Mucosa of rectum (tissue), 2 donors: ENCODE data around the gene RELT.

Experiments
- H3K27ac ChIP-seq, 2 donors: one replicate each; pipeline ENCODE4 v1.7.0; 2013; ENCODE audit warnings: inconsistent platforms in 2 of 2, low read depth in 2 of 2, low read length in 2 of 2
- H3K27me3 ChIP-seq, 2 donors: one replicate each; pipeline ENCODE4 v1.7.0; 2013; ENCODE audit warnings: low read length in 2 of 2; ENCODE audit not compliant: control insufficient read depth in 2 of 2, insufficient read depth in 2 of 2
- H3K36me3 ChIP-seq, 2 donors: one replicate each; pipeline ENCODE4 v1.7.0; 2013; ENCODE audit warnings: low read length in 2 of 2; ENCODE audit not compliant: control insufficient read depth in 2 of 2, insufficient read depth in 2 of 2
- H3K4me1 ChIP-seq, 2 donors: one replicate each; pipeline ENCODE4 v1.7.0; 2013; ENCODE audit warnings: low read length in 2 of 2, mild to moderate bottlenecking in 1 of 2; ENCODE audit not compliant: control insufficient read depth in 2 of 2, insufficient read depth in 2 of 2
- H3K4me3 ChIP-seq, 2 donors: one replicate each; pipeline ENCODE4 v1.7.0; 2013; ENCODE audit warnings: low read length in 2 of 2
- H3K9ac ChIP-seq, 2 donors: one replicate each; pipeline ENCODE4 v1.7.0; 2013; ENCODE audit warnings: low read length in 2 of 2, low read depth in 1 of 2, mild to moderate bottlenecking in 1 of 2
- H3K9me3 ChIP-seq, 2 donors: one replicate each; pipeline ENCODE4 v1.7.0; 2013; ENCODE audit warnings: low read length in 2 of 2; ENCODE audit not compliant: control insufficient read depth in 2 of 2
- donor health status: healthy.
- donor health status: Normal muscosa, but diverticular disease.

RELT gene

GRCh38 chr11:73374151-73374550, 2.0 kb upstream of the RELT start:
- no peaks in the 10 kb centered on the region for H3K27me3 ChIP-seq
- H3K9me3 ChIP-seq: no peaks in the 10 kb centered on the region
- peaks cover 8 to 19% of the 10 kb centered on the region in 2 donors for H3K4me1 ChIP-seq
- H3K9ac ChIP-seq: no peak overlapping the region
- H3K36me3 ChIP-seq: no peaks in the 10 kb centered on the region
- no peak overlapping the region for H3K4me3 ChIP-seq
- H3K27ac ChIP-seq: no peak overlapping the region

DNA sequence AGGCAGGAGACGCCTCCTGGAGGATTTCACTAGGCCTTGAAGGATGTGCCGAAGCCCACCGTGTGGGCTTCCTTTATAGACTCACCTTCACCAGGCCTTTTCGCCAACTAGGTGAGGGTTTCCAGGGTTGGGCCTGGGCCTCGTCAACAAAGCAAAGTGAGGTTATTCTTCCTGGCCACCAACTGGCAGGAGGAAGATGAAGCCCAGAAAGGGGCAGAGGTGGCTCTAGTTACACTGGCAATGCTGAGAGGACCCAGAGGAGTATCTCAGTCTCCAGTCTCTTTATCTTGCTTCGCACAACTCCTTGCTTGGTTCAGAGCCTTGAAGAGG, 404 bp upstream of the RELT start:
- Histone ChIP-seq H3K4me1 (peaks cover 13 to 26% of the 10 kb centered on the region in 2 donors), H3K9me3 (no peaks in the 10 kb centered on the region), H3K9ac (peak overlapping the region; percentile 47 to 66), H3K4me3 (peak overlapping the region; percentile 57 to 77), H3K27me3 (no peaks in the 10 kb centered on the region), H3K27ac (peak overlapping the region; percentile 16 to 81), H3K36me3 (no peaks in the 10 kb centered on the region)

DNA sequence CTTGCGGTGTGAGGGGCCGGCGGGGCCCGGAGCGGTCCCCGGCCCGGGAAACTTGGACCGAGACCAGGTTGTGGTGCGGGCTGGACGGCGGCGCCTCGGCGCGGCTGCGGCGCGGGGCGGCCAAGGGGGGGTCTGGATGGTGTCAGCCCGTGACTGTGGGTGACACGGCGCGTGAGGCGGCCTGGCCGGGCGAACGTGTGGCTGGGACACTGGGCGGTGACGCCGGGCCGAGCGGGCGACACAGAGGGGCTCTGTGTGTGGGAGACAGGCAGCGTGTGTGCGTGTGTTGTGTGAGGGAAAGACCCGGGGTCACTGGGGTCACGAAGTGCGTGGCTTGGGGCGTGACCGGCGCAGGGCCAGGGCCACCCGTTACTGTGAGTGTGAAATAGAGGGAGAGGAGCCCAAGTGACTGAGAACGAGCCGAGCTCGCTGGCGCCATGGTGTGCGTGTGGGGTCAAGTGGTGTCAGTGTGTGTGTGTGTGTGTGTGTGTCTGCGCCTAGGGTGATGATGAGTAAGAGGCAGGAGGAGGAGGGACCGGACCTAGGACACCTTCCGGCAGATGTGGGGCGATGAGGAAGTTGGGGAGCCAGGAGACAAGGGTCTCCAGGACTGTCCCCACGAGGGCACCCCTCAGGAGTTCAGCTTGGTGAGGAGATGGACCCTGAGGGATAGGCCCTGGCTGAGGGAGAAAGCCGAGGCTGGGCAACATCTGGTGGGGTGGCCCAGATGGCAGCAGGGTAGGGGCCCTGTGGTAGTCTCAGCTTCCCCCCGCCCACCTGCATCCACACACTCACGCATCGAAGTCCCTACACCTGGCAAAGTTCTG, 817 bp downstream of the RELT start:
- H3K9me3 ChIP-seq: no peaks in the 10 kb centered on the region
- H3K27me3 ChIP-seq: no peaks in the 10 kb centered on the region
- H3K9ac ChIP-seq: peak overlapping the region; percentile 66 to 72
- H3K4me3 ChIP-seq: peak overlapping the region; percentile 77 to 81
- peak overlapping the region; percentile 65 to 81 for H3K27ac ChIP-seq
- H3K36me3 ChIP-seq: no peaks in the 10 kb centered on the region
- H3K4me1 ChIP-seq: peaks cover 13 to 26% of the 10 kb centered on the region in 2 donors

- Histone ChIP-seq H3K36me3 (no peaks in the 10 kb centered on the region), H3K9me3 (no peaks in the 10 kb centered on the region), H3K27me3 (no peaks in the 10 kb centered on the region), H3K9ac (no peak overlapping the region), H3K4me3 (no peak overlapping the region), H3K27ac (no peak overlapping the region), H3K4me1 (peaks cover 24 to 40% of the 10 kb centered on the region in 2 donors)
These were observed 3.1 kb downstream of the RELT start for GRCh38 chr11:73379189-73379880.

DNA sequence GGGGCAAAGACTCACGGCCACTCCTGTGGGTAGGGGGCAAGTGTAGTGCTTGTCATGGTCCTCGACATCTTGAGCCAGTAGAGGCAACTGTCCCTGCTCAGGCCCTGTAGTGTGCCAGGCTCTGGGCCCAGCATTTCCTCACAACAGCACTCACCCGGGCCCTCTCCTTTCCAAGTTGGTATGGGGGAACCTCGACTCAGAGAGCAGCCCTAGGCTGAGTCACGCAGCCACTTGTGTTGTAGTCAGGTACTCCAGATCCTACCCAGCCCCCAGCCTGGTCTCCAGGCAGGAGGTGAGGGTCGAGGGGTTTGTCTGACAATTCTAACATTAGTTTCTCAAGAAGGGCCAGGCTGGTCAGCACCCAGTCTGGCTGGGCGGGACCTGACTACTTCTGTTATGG, 4.1 kb downstream of the RELT start:
- Histone ChIP-seq H3K4me1 (peaks cover 24 to 40% of the 10 kb centered on the region in 2 donors), H3K27me3 (no peaks in the 10 kb centered on the region)

GRCh38 chr11:73380897-73381410, 4.8 kb downstream of the RELT start:
- Histone ChIP-seq H3K27me3 (no peaks in the 10 kb centered on the region), H3K27ac (peak overlapping the region in 1 of 2 donors; percentile 9), H3K9ac (no peak overlapping the region), H3K36me3 (no peaks in the 10 kb centered on the region), H3K9me3 (no peaks in the 10 kb centered on the region), H3K4me1 (peaks cover 28 to 39% of the 10 kb centered on the region in 2 donors), H3K4me3 (no peak overlapping the region)

More for the DNA sequence above, 4.1 kb downstream of the RELT start:
- Histone ChIP-seq H3K27ac (peak overlapping the region in 1 of 2 donors; percentile 32), H3K36me3 (no peaks in the 10 kb centered on the region), H3K9ac (no peak overlapping the region), H3K9me3 (no peaks in the 10 kb centered on the region), H3K4me3 (no peak overlapping the region)

DNA sequence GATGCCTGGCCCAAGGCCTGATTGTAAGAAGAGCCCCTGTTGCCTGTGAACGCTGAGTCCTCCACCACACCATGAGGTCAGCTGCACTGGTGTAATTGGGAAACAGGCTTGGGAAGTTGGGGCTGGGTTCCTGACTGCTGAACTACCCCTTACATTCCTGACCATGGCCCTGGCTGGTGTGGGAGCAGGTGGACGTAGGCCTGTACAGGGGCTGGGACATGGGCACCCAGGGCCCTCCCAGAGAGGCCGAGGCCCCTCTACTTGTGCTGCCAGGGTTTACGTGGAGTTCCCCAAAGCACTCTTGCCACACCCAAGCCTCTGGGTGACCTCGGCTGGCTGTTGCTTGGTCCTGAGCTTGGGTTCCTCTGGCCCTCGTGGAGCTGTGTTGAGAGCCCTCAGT, 5.4 kb downstream of the RELT start:
- Histone ChIP-seq H3K4me3 (no peak overlapping the region), H3K9ac (no peak overlapping the region), H3K27ac (no peak overlapping the region), H3K4me1 (peaks cover 28 to 42% of the 10 kb centered on the region in 2 donors), H3K36me3 (no peaks in the 10 kb centered on the region), H3K9me3 (no peaks in the 10 kb centered on the region), H3K27me3 (no peaks in the 10 kb centered on the region)

- Histone ChIP-seq H3K9me3 (no peaks in the 10 kb centered on the region), H3K4me3 (no peak overlapping the region), H3K27me3 (no peaks in the 10 kb centered on the region), H3K27ac (peak overlapping the region in 1 of 2 donors; percentile 79), H3K9ac (peak overlapping the region in 1 of 2 donors; percentile 5), H3K4me1 (peaks cover 22 to 38% of the 10 kb centered on the region in 2 donors), H3K36me3 (no peaks in the 10 kb centered on the region)
These were observed 6.0 kb downstream of the RELT start for GRCh38 chr11:73382183-73382582.

DNA sequence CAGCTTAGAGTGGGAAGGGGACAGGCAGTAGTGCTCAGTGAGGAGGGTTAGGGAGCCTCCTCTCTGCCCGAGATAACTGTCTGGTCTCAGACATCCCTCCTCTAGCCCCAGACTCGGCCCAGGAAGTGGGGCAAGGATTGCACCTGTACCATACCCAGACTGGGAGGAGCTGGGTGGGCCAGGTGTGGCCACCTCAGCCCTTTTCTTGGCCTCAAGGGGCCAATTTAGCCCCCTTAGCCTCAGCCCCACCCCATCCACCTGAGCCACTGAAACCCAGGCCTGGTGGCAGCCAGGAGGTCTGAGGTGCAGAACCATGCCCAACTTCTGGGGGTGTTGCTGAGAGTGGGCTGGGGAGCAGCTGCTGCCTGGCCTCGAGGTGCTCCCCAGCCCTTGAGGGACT, 6.5 kb downstream of the RELT start:
- H3K27ac ChIP-seq: peak overlapping the region; percentile 9 to 79
- peak overlapping the region in 1 of 2 donors; percentile 5 for H3K9ac ChIP-seq
- no peaks in the 10 kb centered on the region for H3K9me3 ChIP-seq
- H3K36me3 ChIP-seq: no peaks in the 10 kb centered on the region
- no peak overlapping the region for H3K4me3 ChIP-seq
- H3K27me3 ChIP-seq: no peaks in the 10 kb centered on the region
- peaks cover 19 to 36% of the 10 kb centered on the region in 2 donors for H3K4me1 ChIP-seq
